HepG2 (cell line): ENCODE results near the gene MFSD2B. TPM values are rescaled to one million over a fixed set of nuclear protein-coding genes. Genes with fewer than 3 reads are reported as not detected.

ENCODE experiments used
- BCL6 ChIP-seq: IDR thresholded peaks from 2 replicates; pipeline ENCODE4 v1.6.1; 2016; ENCODE audit warnings: missing genetic modification reagents, missing compliant biosample characterization
- CAMTA2 ChIP-seq: sonication (generic); formaldehyde crosslinking; IDR thresholded peaks from 2 replicates; pipeline ENCODE4 v1.4.0; 2020; ENCODE audit warnings: mild to moderate bottlenecking, missing genetic modification reagents, borderline replicate concordance
- CBFB ChIP-seq: sonication (generic); formaldehyde crosslinking; IDR thresholded peaks from 2 replicates; pipeline ENCODE4 v1.4.0; 2020; ENCODE audit warnings: missing genetic modification reagents
- CREB1 ChIP-seq, 2 experiments: fragments of 450-650 bp in 1 of 2; IDR thresholded peaks; 2 replicates each; pipeline ENCODE4 v1.6.1; 2016 to 2017; ENCODE audit warnings: control low read depth in 1 of 2, mild to moderate bottlenecking in 1 of 2, missing compliant biosample characterization in 1 of 2, missing genetic modification characterization in 1 of 2
- CREM ChIP-seq, 2 experiments: sonication (generic) in 1 of 2; formaldehyde crosslinking in 1 of 2; IDR thresholded peaks; 2 replicates each; pipeline versions ENCODE4 v1.4.0 to v1.6.1; 2016 to 2020; ENCODE audit warnings: antibody characterized with exemption in 1 of 2, mild to moderate bottlenecking in 1 of 2, missing genetic modification reagents in 1 of 2
- JUND ChIP-seq: sonication (generic); formaldehyde crosslinking; IDR thresholded peaks from 2 replicates; pipeline ENCODE4 v1.8.0; 2022; ENCODE audit warnings: mild to moderate bottlenecking, missing genetic modification reagents
- KDM3A ChIP-seq: IDR thresholded peaks from 2 replicates; pipeline ENCODE4 v1.6.1; 2018; ENCODE audit warnings: low read depth, missing compliant biosample characterization
- MBD4 ChIP-seq: IDR thresholded peaks from 2 replicates; pipeline ENCODE4 v1.6.1; 2012; ENCODE audit warnings: low read length, inconsistent platforms, borderline replicate concordance
- NCOR1 ChIP-seq: fragments of 200-600 bp; sonication (generic); IDR thresholded peaks from 2 replicates; pipeline ENCODE4 v1.7.0; 2017; ENCODE audit warnings: antibody characterized with exemption, low read length, borderline replicate concordance
- SYNCRIP ChIP-seq: fragments of 200-400 bp; formaldehyde crosslinking; IDR thresholded peaks from 2 replicates; pipeline ENCODE4 v1.6.1; 2018; ENCODE audit warnings: mild to moderate bottlenecking, low read depth, low read length; ENCODE audit not compliant: insufficient read depth
- ZBTB8A ChIP-seq: sonication (generic); formaldehyde crosslinking; IDR thresholded peaks from 2 replicates; pipeline ENCODE4 v1.4.0; 2020; ENCODE audit warnings: mild to moderate bottlenecking, low read depth, missing genetic modification reagents, borderline replicate concordance
- ZMYM3 ChIP-seq: sonication (generic); formaldehyde crosslinking; IDR thresholded peaks from 2 replicates; pipeline ENCODE4 v1.5.1; 2020; ENCODE audit warnings: mild to moderate bottlenecking, missing genetic modification reagents
- ZMYM4 ChIP-seq: sonication (generic); formaldehyde crosslinking; IDR thresholded peaks from 2 replicates; pipeline ENCODE4 v1.8.1; 2023; ENCODE audit warnings: mild to moderate bottlenecking, missing genetic modification reagents
- ZNF382 ChIP-seq: sonication (generic); formaldehyde crosslinking; IDR thresholded peaks from 2 replicates; pipeline ENCODE4 v1.5.0; 2020; ENCODE audit warnings: missing genetic modification reagents, mild to moderate bottlenecking, borderline replicate concordance
- ZNF383 ChIP-seq: sonication (generic); formaldehyde crosslinking; IDR thresholded peaks from 2 replicates; pipeline ENCODE4 v1.4.0; 2020; ENCODE audit warnings: missing genetic modification reagents, mild to moderate bottlenecking, borderline replicate concordance
- ZNF430 ChIP-seq: sonication (generic); formaldehyde crosslinking; IDR thresholded peaks from 2 replicates; pipeline ENCODE4 v1.9.0; 2021; ENCODE audit warnings: mild to moderate bottlenecking, missing genetic modification reagents
- ZXDC ChIP-seq: sonication (generic); formaldehyde crosslinking; IDR thresholded peaks from 2 replicates; pipeline ENCODE4 v1.5.0; 2020; ENCODE audit warnings: mild to moderate bottlenecking, missing genetic modification reagents
- polyA plus RNA-seq, 8 experiments: library from polyadenylated mRNA; depleted of rRNA in 3 of 8; stranded (reverse) in 7 of 8; unstranded in 1 of 8; fragments of >200 nt; fragmentation: Illumina TruSeq in 4 of 8; extraction: Trizol in 4 of 8; gene quantifications; 2 replicates each; pipeline versions ENCODE4 v1.2.1 to v1.2.3, GENCODE V29; 2011 to 2016; ENCODE audit warnings: low read depth in 4 of 8, missing spikeins in 1 of 8, mixed read lengths in 1 of 8; ENCODE audit not compliant: insufficient read depth in 1 of 8
- total RNA-seq, 5 experiments: library from RNA; depleted of rRNA; stranded (reverse); fragments of >200 nt; fragmentation: Illumina TruSeq; extraction: Trizol; gene quantifications; 2 replicates each; pipeline ENCODE4 v1.2.3, GENCODE V29; 2016; ENCODE audit warnings: low read depth in 1 of 5
- TF ChIP-seq, protein P1 (sequence below): sonication (generic); formaldehyde crosslinking; conservative IDR thresholded peaks from 2 replicates; pipeline ENCODE4 v1.8.0; 2022; ENCODE audit warnings: low read depth, missing genetic modification reagents
- TF ChIP-seq, protein P2 (sequence below), 2 experiments: sonication (generic) in 1 of 2; formaldehyde crosslinking in 1 of 2; IDR thresholded peaks; 2 replicates each; pipeline versions ENCODE4 v1.4.0 to v1.6.1; 2016 to 2020; ENCODE audit warnings: borderline replicate concordance in 1 of 2, low read depth in 1 of 2, mild to moderate bottlenecking in 1 of 2, missing genetic modification reagents in 1 of 2

MFSD2B gene
- total and polyA plus RNA-seq, 2 of the 13 experiments (the other 11 are each of a cell fraction or from before 2014, with no cell fraction given) = 0.21 to 0.93 TPM

DNA sequence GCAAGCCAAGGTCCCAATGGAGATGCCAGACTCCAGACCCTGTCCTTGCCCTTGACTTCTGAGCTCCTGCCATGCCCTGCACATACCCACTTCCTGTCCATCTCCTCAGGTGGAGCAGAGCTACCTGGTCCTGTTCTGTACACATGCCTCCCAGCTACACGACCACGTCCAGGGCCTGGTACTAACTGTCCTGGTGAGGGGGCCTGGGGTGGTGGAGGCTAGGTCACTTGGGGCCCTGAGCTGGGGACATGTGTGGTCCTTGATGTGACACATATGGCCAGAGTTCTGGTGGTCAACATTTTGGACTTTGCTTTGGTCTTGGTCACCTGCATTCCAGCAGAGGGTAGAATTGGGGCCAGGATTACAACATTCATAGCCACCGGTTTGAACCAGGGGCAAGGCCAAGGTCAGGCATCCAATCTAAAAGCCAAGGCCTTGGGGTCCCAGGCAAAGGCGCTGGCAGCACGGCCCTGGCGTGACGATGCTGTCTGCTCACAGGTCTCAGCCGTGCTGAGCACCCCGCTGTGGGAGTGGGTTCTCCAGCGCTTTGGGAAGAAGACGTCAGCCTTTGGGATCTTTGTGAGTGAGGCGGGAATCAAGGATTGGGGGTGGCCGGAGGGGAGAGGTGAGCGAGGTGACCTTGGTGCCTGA, 12.6 kb downstream of the MFSD2B start (continued):
- no peak for TF ChIP-seq ZNF382 (CRISPR knock-in tag)
- TF ChIP-seq SYNCRIP = no peak
- peak; percentile 83 for TF ChIP-seq ZMYM4 (CRISPR knock-in tag)
- peak; percentile 68 for TF ChIP-seq CBFB
- TF ChIP-seq MBD4 = no peak
- peak; percentile 65; the same call in 1 of the 2 replicates for TF ChIP-seq CREM (IDR thresholded peaks at IDR 0.05)
- no peak for TF ChIP-seq CREM (CRISPR knock-in tag; IDR thresholded peaks at IDR 0.05)
- peak; percentile 92 for TF ChIP-seq NCOR1
- TF ChIP-seq CREB1 (IDR thresholded peaks at IDR 0.05) = peak; percentile 14; the same call in 1 of the 2 replicates
- no peak for TF ChIP-seq CREB1 (CRISPR knock-in tag; IDR thresholded peaks at IDR 0.05)
- peak; percentile 43; the same call in 1 of the 2 replicates for TF ChIP-seq ZMYM3
- no peak; the same call in 1 of the 2 replicates for TF ChIP-seq JUND (CRISPR knock-in tag)
- TF ChIP-seq ZNF383 (CRISPR knock-in tag) = no peak
- TF ChIP-seq, protein P1, sequence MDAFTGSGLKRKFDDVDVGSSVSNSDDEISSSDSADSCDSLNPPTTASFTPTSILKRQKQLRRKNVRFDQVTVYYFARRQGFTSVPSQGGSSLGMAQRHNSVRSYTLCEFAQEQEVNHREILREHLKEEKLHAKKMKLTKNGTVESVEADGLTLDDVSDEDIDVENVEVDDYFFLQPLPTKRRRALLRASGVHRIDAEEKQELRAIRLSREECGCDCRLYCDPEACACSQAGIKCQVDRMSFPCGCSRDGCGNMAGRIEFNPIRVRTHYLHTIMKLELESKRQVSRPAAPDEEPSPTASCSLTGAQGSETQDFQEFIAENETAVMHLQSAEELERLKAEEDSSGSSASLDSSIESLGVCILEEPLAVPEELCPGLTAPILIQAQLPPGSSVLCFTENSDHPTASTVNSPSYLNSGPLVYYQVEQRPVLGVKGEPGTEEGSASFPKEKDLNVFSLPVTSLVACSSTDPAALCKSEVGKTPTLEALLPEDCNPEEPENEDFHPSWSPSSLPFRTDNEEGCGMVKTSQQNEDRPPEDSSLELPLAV (CRISPR knock-in tag) = no peak; the same call in 1 of the 2 replicates
- no peak for TF ChIP-seq CAMTA2 (CRISPR knock-in tag)
- no peak for TF ChIP-seq ZBTB8A
- TF ChIP-seq, protein P2, sequence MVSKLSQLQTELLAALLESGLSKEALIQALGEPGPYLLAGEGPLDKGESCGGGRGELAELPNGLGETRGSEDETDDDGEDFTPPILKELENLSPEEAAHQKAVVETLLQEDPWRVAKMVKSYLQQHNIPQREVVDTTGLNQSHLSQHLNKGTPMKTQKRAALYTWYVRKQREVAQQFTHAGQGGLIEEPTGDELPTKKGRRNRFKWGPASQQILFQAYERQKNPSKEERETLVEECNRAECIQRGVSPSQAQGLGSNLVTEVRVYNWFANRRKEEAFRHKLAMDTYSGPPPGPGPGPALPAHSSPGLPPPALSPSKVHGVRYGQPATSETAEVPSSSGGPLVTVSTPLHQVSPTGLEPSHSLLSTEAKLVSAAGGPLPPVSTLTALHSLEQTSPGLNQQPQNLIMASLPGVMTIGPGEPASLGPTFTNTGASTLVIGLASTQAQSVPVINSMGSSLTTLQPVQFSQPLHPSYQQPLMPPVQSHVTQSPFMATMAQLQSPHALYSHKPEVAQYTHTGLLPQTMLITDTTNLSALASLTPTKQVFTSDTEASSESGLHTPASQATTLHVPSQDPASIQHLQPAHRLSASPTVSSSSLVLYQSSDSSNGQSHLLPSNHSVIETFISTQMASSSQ (IDR thresholded peaks at IDR 0.05; ENCODE audit: low read depth) = no peak
- TF ChIP-seq, protein P2 (CRISPR knock-in tag; IDR thresholded peaks at IDR 0.05; ENCODE audit: borderline replicate concordance) = peak; percentile 63
- no peak for TF ChIP-seq ZNF430 (CRISPR knock-in tag)
- no peak for TF ChIP-seq ZXDC (CRISPR knock-in tag)
- peak; percentile 89 for TF ChIP-seq KDM3A (CRISPR knock-in tag)
- peak; percentile 86 for TF ChIP-seq BCL6 (CRISPR knock-in tag)
